ENCODE measurements around the gene MED27.

Gene MED27

DNA sequence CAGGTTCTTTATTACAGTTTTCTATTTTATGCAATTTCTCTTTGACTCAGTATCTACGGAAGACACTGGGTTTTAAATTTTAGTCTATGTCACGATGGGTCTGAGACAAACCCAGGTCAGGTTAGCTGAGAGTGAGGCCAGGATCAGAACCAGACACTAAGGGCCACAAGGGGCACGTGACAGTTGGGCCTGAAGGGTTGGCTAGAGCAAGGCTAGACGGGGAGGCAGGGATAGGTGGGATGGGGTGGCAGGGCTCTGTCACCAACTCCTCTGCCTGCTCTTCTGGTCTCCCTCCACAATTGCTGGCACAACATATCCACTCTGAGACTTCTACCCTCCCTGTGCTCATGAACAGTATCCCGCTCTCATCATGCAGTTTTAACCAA lies 76.4 kb downstream of the MED27 start:
- no peak for ATAC-seq (ENCODE audit: low read depth)
- Histone ChIP-seq H3K27me3 (ENCODE audit: insufficient read depth, poor library complexity, severe bottlenecking) (no peaks in the 10 kb centered on the region), H3K4me3 (ENCODE audit: severe bottlenecking) (no peak overlapping the region), H3K27ac (ENCODE audit: poor library complexity, severe bottlenecking) (no peak overlapping the region), H3K9me3 (ENCODE audit: severe bottlenecking) (no peaks in the 10 kb centered on the region), H3K36me3 (ENCODE audit: low read depth) (no peaks in the 10 kb centered on the region), H3K4me1 (ENCODE audit: insufficient read depth, poor library complexity, severe bottlenecking) (peaks cover 40% of the 10 kb centered on the region)
- TF ChIP-seq, protein P1, sequence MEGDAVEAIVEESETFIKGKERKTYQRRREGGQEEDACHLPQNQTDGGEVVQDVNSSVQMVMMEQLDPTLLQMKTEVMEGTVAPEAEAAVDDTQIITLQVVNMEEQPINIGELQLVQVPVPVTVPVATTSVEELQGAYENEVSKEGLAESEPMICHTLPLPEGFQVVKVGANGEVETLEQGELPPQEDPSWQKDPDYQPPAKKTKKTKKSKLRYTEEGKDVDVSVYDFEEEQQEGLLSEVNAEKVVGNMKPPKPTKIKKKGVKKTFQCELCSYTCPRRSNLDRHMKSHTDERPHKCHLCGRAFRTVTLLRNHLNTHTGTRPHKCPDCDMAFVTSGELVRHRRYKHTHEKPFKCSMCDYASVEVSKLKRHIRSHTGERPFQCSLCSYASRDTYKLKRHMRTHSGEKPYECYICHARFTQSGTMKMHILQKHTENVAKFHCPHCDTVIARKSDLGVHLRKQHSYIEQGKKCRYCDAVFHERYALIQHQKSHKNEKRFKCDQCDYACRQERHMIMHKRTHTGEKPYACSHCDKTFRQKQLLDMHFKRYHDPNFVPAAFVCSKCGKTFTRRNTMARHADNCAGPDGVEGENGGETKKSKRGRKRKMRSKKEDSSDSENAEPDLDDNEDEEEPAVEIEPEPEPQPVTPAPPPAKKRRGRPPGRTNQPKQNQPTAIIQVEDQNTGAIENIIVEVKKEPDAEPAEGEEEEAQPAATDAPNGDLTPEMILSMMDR (IDR thresholded peaks at IDR 0.05; ENCODE audit: poor library complexity, severe bottlenecking) = no peak
- no peak for DNase-seq (ENCODE audit: low spot score)

DNA sequence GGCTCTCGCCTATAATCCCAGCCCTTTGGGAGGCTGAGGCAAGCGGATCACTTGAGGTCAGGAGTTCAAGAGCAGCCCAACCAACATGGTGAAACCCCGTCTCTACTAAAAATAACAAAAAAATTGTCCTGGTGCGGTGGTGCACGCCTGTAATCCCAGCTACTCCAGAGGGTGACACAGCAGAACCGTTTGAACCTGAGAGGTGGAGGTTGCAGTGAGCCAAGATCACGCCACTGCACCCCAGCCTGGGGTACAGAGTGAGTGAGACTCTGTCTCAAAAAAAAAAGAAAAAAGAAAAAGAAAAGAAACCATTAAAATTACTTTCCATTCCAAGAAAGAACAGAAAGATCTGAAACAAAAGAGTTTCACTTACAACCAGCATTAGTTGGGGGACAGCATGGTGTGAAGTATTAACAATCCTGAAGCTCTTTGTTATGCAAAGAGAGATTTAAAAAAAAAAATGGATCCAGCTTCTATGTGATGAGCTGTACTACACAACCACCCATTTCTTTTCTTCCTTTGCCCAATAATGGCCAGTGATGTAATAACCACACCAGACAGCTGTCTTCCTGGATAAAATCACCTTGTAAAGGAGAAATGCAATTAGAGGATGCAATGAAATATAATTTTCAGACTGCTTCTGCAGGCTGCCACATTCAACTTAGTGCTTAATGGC lies 76.9 kb downstream of the MED27 start:
- DNase-seq (ENCODE audit: low spot score) (no peak), ATAC-seq (ENCODE audit: low read depth) (no peak)
- H3K9me3 ChIP-seq (ENCODE audit: severe bottlenecking) = no peaks in the 10 kb centered on the region
- H3K4me3 ChIP-seq (ENCODE audit: severe bottlenecking) = no peak overlapping the region
- H3K27me3 ChIP-seq (ENCODE audit: insufficient read depth, poor library complexity, severe bottlenecking) = no peaks in the 10 kb centered on the region
- no peak overlapping the region for H3K27ac ChIP-seq (ENCODE audit: poor library complexity, severe bottlenecking)
- peaks cover 35% of the 10 kb centered on the region for H3K4me1 ChIP-seq (ENCODE audit: insufficient read depth, poor library complexity, severe bottlenecking)
- TF ChIP-seq, protein P1 (IDR thresholded peaks at IDR 0.05; ENCODE audit: poor library complexity, severe bottlenecking) = no peak
- H3K36me3 ChIP-seq (ENCODE audit: low read depth) = no peaks in the 10 kb centered on the region

DNA sequence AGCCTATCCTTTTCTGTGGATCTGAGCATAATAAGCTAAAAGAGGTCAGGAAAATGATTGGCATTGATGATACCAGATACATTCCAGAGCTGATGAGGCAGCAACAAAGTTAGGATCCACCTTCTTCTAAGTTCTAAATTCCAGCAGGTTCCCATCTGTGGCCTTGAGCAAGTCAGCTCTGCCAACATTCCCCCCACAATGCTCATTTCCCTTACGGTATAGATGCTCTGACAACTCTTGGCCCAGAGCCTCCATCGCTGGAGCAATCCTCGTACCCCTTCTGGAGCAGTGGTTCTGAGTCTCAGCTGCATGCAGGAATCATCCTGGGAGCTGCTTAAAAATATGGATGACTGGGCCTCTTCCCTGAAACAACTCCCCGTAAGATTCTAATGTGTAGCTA lies 78.1 kb downstream of the MED27 start:
- no peak overlapping the region for H3K4me3 ChIP-seq (ENCODE audit: severe bottlenecking)
- TF ChIP-seq, protein P1 (IDR thresholded peaks at IDR 0.05; ENCODE audit: poor library complexity, severe bottlenecking) = no peak
- no peaks in the 10 kb centered on the region for H3K27me3 ChIP-seq (ENCODE audit: insufficient read depth, poor library complexity, severe bottlenecking)
- H3K9me3 ChIP-seq (ENCODE audit: severe bottlenecking) = no peaks in the 10 kb centered on the region
- no peak for DNase-seq (ENCODE audit: low spot score)
- peaks cover 22% of the 10 kb centered on the region for H3K4me1 ChIP-seq (ENCODE audit: insufficient read depth, poor library complexity, severe bottlenecking)
- H3K36me3 ChIP-seq (ENCODE audit: low read depth) = no peaks in the 10 kb centered on the region
- no peak overlapping the region for H3K27ac ChIP-seq (ENCODE audit: poor library complexity, severe bottlenecking)
- ATAC-seq (ENCODE audit: low read depth) = no peak

DNA sequence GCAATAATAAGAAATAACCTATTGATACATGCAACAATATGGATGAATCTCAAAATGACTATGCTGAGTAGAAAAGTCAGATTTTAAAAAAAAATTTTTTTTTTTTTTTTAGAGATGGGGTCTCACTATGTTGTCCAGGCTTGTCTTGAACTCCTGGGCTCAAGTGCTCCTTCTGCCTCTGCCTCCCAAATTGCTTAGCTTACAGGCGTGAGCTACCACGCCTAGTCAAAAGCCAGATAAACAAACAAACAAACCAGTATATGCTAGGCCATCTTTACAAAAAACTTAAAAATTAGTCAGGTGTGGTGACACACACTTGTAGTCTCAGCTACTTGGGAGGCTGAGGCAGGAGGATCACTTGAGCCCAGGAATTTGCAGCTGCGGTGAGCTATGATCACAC lies 79.0 kb downstream of the MED27 start:
- H3K27me3 ChIP-seq (ENCODE audit: insufficient read depth, poor library complexity, severe bottlenecking) = no peaks in the 10 kb centered on the region
- DNase-seq (ENCODE audit: low spot score) = no peak
- TF ChIP-seq, protein P1 (IDR thresholded peaks at IDR 0.05; ENCODE audit: poor library complexity, severe bottlenecking) = no peak
- no peaks in the 10 kb centered on the region for H3K36me3 ChIP-seq (ENCODE audit: low read depth)
- no peak overlapping the region for H3K4me3 ChIP-seq (ENCODE audit: severe bottlenecking)
- H3K4me1 ChIP-seq (ENCODE audit: insufficient read depth, poor library complexity, severe bottlenecking) = peaks cover 15% of the 10 kb centered on the region
- H3K9me3 ChIP-seq (ENCODE audit: severe bottlenecking) = no peaks in the 10 kb centered on the region
- H3K27ac ChIP-seq (ENCODE audit: poor library complexity, severe bottlenecking) = peak overlapping the region; percentile 69
- ATAC-seq (ENCODE audit: low read depth) = no peak

Measured in RWPE2 (cell line).